ENCODE results near the gene RMDN3.
A peak's percentile ranks its signal among the peaks of the same experiment; 100 is the strongest.

The RMDN3 gene

DNA sequence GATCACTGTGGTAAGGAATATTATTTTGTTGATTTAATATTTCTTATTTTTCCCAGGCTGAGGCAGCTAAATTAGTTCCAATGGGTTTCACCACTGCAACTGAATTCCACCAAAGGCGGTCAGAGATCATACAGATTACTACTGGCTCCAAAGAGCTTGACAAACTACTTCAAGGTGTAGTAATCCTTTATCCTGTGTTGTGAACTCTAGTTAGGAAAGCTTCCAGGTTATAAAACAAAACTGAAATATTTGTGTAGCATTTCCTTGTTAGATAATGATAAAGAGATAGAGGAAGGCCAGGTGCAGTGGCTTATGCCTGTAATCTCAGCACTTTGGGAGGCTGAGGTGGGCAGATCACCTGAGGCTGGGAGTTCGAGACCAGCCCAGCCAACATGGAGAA lies 48.9 kb downstream of the RMDN3 start:
- Histone ChIP-seq H2BK120ac (ENCODE audit: insufficient read depth, low read length, poor library complexity) (no peak overlapping the region), H3K36me3 (ENCODE audit: control insufficient read depth in 1 of 2, insufficient read depth in 2 of 2, low read length in 2 of 2) (peaks cover 34 to 37% of the 10 kb centered on the region in 2 experiments), H3K23ac (ENCODE audit: low read length) (no peak overlapping the region), H4K12ac (ENCODE audit: low read depth, low read length) (no peak overlapping the region), H3K18ac (ENCODE audit: low read length) (no peak overlapping the region), H2AFZ (ENCODE audit: insufficient read depth, low read length, poor library complexity) (no peak overlapping the region), H3K79me1 (ENCODE audit: low read length) (no peaks in the 10 kb centered on the region), H3K79me2 (ENCODE audit: control insufficient read depth, insufficient read depth, low read length, poor library complexity) (no peaks in the 10 kb centered on the region), H3K4ac (ENCODE audit: low read depth, low read length) (no peak overlapping the region), H2AK5ac (ENCODE audit: low read length) (no peak overlapping the region), H3K9me3 (ENCODE audit: insufficient read depth, low read depth, low read length) (no peaks in the 10 kb centered on the region), H3K14ac (ENCODE audit: low read length) (no peak overlapping the region), H3K4me2 (ENCODE audit: low read length) (no peak overlapping the region), H4K91ac (ENCODE audit: low read depth, low read length) (no peak overlapping the region), H3K27ac (ENCODE audit: low read depth, low read length) (no peak overlapping the region), H2BK12ac (ENCODE audit: low read length) (no peak overlapping the region), H2BK5ac (ENCODE audit: low read depth, low read length, poor library complexity) (no peak overlapping the region), H3K9ac (ENCODE audit: low read length) (no peak overlapping the region), H3K4me3 (ENCODE audit: low read depth, low read length) (no peak overlapping the region), H3K27me3 (ENCODE audit: insufficient read depth, low read length) (no peaks in the 10 kb centered on the region), H4K8ac (ENCODE audit: low read depth, low read length) (no peak overlapping the region), H3K4me1 (ENCODE audit: control insufficient read depth in 1 of 2, insufficient read depth in 2 of 2, low read length in 2 of 2) (no peaks in the 10 kb centered on the region)
- peak; percentile 24 to 75 for DNase-seq
- WGBS (ENCODE audit: extremely low coverage, insufficient coverage, insufficient read length) = no CpG with 5 or more reads among the region's 2 CpGs

DNA sequence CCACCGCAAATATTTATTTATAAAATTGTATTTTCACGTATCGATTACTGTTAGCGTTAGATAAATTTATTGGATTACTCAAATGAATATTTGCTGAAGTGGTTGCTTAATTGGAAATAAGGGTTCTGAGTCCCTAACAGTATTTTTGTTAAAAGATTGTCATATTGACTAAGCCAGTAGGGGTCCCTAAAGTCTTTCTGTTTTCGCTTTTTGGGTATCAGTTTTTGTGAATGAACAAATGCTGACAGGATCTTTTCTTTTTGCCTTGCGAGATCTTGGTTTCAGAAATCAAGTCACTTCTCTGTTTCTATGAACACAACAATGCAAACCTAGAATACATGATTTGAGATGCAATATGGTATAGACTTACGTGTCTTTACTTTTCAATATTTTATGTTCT lies 53.0 kb downstream of the RMDN3 start:
- Histone ChIP-seq H2BK120ac (ENCODE audit: insufficient read depth, low read length, poor library complexity) (no peak overlapping the region), H3K4ac (ENCODE audit: low read depth, low read length) (no peak overlapping the region), H4K12ac (ENCODE audit: low read depth, low read length) (no peak overlapping the region), H2BK5ac (ENCODE audit: low read depth, low read length, poor library complexity) (no peak overlapping the region), H3K36me3 (ENCODE audit: control insufficient read depth in 1 of 2, insufficient read depth in 2 of 2, low read length in 2 of 2) (peaks cover 26 to 29% of the 10 kb centered on the region in 2 experiments), H3K4me2 (ENCODE audit: low read length) (no peak overlapping the region), H2BK12ac (ENCODE audit: low read length) (no peak overlapping the region), H3K4me1 (ENCODE audit: control insufficient read depth in 1 of 2, insufficient read depth in 2 of 2, low read length in 2 of 2) (no peaks in the 10 kb centered on the region), H3K18ac (ENCODE audit: low read length) (no peak overlapping the region), H3K14ac (ENCODE audit: low read length) (no peak overlapping the region), H4K8ac (ENCODE audit: low read depth, low read length) (no peak overlapping the region), H3K79me2 (ENCODE audit: control insufficient read depth, insufficient read depth, low read length, poor library complexity) (peaks cover 1% of the 10 kb centered on the region), H3K4me3 (ENCODE audit: low read depth, low read length) (no peak overlapping the region), H3K23ac (ENCODE audit: low read length) (no peak overlapping the region), H3K9ac (ENCODE audit: low read length) (no peak overlapping the region), H2AFZ (ENCODE audit: insufficient read depth, low read length, poor library complexity) (no peak overlapping the region), H3K27ac (ENCODE audit: low read depth, low read length) (no peak overlapping the region), H2AK5ac (ENCODE audit: low read length) (no peak overlapping the region), H3K27me3 (ENCODE audit: insufficient read depth, low read length) (no peaks in the 10 kb centered on the region), H3K9me3 (ENCODE audit: insufficient read depth, low read depth, low read length) (no peaks in the 10 kb centered on the region), H4K91ac (ENCODE audit: low read depth, low read length) (no peak overlapping the region), H3K79me1 (ENCODE audit: low read length) (no peaks in the 10 kb centered on the region)
- no peak for DNase-seq
- WGBS (ENCODE audit: extremely low coverage, insufficient coverage, insufficient read length) = no CpG with 5 or more reads among the region's 7 CpGs

DNA sequence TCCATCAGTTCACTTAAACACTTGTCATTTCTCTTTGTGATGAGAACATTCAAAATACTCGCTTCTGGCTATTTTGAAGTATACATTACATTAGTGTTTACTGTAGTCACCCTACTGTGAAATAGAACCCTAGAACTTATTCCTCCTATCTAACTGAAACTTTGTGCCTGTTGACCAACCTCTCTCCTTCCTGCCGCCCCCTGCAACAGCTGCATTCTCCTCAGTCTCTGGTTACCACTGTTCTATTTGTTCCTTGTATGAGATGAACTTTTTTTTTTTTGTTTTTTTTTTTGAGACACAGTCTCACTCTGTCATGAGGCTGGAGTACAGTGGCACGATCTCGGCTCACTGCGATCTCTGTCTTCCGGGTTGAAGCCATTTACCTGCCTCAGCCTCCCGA lies 57.1 kb downstream of the RMDN3 start:
- no peak overlapping the region for H4K12ac ChIP-seq (ENCODE audit: low read depth, low read length)
- no peak overlapping the region for H4K8ac ChIP-seq (ENCODE audit: low read depth, low read length)
- no peak overlapping the region for H2BK5ac ChIP-seq (ENCODE audit: low read depth, low read length, poor library complexity)
- H2BK120ac ChIP-seq (ENCODE audit: insufficient read depth, low read length, poor library complexity) = no peak overlapping the region
- H2AFZ ChIP-seq (ENCODE audit: insufficient read depth, low read length, poor library complexity) = no peak overlapping the region
- H3K9me3 ChIP-seq (ENCODE audit: insufficient read depth, low read depth, low read length) = no peaks in the 10 kb centered on the region
- no CpG with 5 or more reads among the region's 7 CpGs for WGBS (ENCODE audit: extremely low coverage, insufficient coverage, insufficient read length)
- no peak overlapping the region for H3K4me2 ChIP-seq (ENCODE audit: low read length)
- H3K79me1 ChIP-seq (ENCODE audit: low read length) = peaks cover 12% of the 10 kb centered on the region
- no peak overlapping the region for H2BK12ac ChIP-seq (ENCODE audit: low read length)
- no peak overlapping the region for H3K27ac ChIP-seq (ENCODE audit: low read depth, low read length)
- H3K36me3 ChIP-seq (ENCODE audit: control insufficient read depth in 1 of 2, insufficient read depth in 2 of 2, low read length in 2 of 2) = peaks cover 12 to 13% of the 10 kb centered on the region in 2 experiments
- no peak overlapping the region for H3K23ac ChIP-seq (ENCODE audit: low read length)
- H3K4me3 ChIP-seq (ENCODE audit: low read depth, low read length) = no peak overlapping the region
- H4K91ac ChIP-seq (ENCODE audit: low read depth, low read length) = no peak overlapping the region
- H3K27me3 ChIP-seq (ENCODE audit: insufficient read depth, low read length) = no peaks in the 10 kb centered on the region
- no peak overlapping the region for H3K4ac ChIP-seq (ENCODE audit: low read depth, low read length)
- no peak overlapping the region for H3K18ac ChIP-seq (ENCODE audit: low read length)
- no peak overlapping the region for H3K14ac ChIP-seq (ENCODE audit: low read length)
- H3K9ac ChIP-seq (ENCODE audit: low read length) = no peak overlapping the region
- no peak for DNase-seq
- no peak overlapping the region for H2AK5ac ChIP-seq (ENCODE audit: low read length)
- H3K79me2 ChIP-seq (ENCODE audit: control insufficient read depth, insufficient read depth, low read length, poor library complexity) = peaks cover 18% of the 10 kb centered on the region
- H3K4me1 ChIP-seq (ENCODE audit: control insufficient read depth in 1 of 2, insufficient read depth in 2 of 2, low read length in 2 of 2) = peaks cover 5 to 8% of the 10 kb centered on the region in 2 experiments

DNA sequence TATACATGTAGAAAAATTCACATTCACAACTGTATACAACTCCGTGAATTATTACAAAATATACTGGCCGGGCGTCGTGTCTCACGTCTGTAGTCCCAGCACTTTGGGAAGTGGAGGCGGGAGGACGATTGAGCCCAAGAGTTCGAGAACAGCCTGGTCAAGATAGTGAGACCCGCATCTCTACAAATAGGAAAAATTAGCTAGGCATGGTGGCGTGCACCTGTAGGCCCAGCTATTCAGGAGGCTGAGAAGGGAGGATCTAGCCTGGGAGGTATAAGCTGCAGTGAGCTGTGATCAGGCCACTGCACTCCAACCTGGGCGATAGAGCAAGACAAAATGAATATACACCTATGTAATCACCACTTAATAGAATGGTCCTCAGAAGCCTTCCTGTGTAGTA lies 58.8 kb downstream of the RMDN3 start:
- H3K23ac ChIP-seq (ENCODE audit: low read length) = no peak overlapping the region
- H4K12ac ChIP-seq (ENCODE audit: low read depth, low read length) = peak overlapping the region; percentile 12
- H2BK5ac ChIP-seq (ENCODE audit: low read depth, low read length, poor library complexity) = no peak overlapping the region
- H3K36me3 ChIP-seq (ENCODE audit: control insufficient read depth in 1 of 2, insufficient read depth in 2 of 2, low read length in 2 of 2) = peaks cover 7 to 8% of the 10 kb centered on the region in 2 experiments
- no peak overlapping the region for H2AK5ac ChIP-seq (ENCODE audit: low read length)
- no peak overlapping the region for H3K27ac ChIP-seq (ENCODE audit: low read depth, low read length)
- peak overlapping the region; percentile 1 for H4K8ac ChIP-seq (ENCODE audit: low read depth, low read length)
- peak overlapping the region; percentile 90 for H3K4ac ChIP-seq (ENCODE audit: low read depth, low read length)
- H2BK12ac ChIP-seq (ENCODE audit: low read length) = no peak overlapping the region
- no peaks in the 10 kb centered on the region for H3K27me3 ChIP-seq (ENCODE audit: insufficient read depth, low read length)
- peaks cover 12% of the 10 kb centered on the region for H3K79me1 ChIP-seq (ENCODE audit: low read length)
- WGBS (ENCODE audit: extremely low coverage, insufficient coverage, insufficient read length) = no CpG with 5 or more reads among the region's 11 CpGs
- H3K18ac ChIP-seq (ENCODE audit: low read length) = no peak overlapping the region
- peak overlapping the region; percentile 2 for H3K4me3 ChIP-seq (ENCODE audit: low read depth, low read length)
- no peak overlapping the region for H2BK120ac ChIP-seq (ENCODE audit: insufficient read depth, low read length, poor library complexity)
- H3K9me3 ChIP-seq (ENCODE audit: insufficient read depth, low read depth, low read length) = no peaks in the 10 kb centered on the region
- no peak overlapping the region for H3K9ac ChIP-seq (ENCODE audit: low read length)
- H4K91ac ChIP-seq (ENCODE audit: low read depth, low read length) = no peak overlapping the region
- H3K14ac ChIP-seq (ENCODE audit: low read length) = no peak overlapping the region
- peaks cover 5 to 8% of the 10 kb centered on the region in 2 experiments for H3K4me1 ChIP-seq (ENCODE audit: control insufficient read depth in 1 of 2, insufficient read depth in 2 of 2, low read length in 2 of 2)
- H3K79me2 ChIP-seq (ENCODE audit: control insufficient read depth, insufficient read depth, low read length, poor library complexity) = peaks cover 18% of the 10 kb centered on the region
- peak; percentile 8 to 41 for DNase-seq
- no peak overlapping the region for H2AFZ ChIP-seq (ENCODE audit: insufficient read depth, low read length, poor library complexity)
- peak overlapping the region; percentile 81 for H3K4me2 ChIP-seq (ENCODE audit: low read length)

Measured in trophoblast cell (in vitro differentiated cells and primary cell).